ENCODE measurements around the gene FHAD1. TPM values are rescaled to one million over a fixed set of nuclear protein-coding genes. Genes with fewer than 3 reads are reported as not detected.

Gene FHAD1
- total RNA-seq, 1 donor from 2014 or later = not detected

- peaks cover 5% of the 10 kb centered on the region for H3K36me3 Mint-ChIP-seq (ENCODE audit: unreplicated experiment)
- peaks cover 14% of the 10 kb centered on the region for H3K27me3 Mint-ChIP-seq (ENCODE audit: unreplicated experiment)
- no peak overlapping the region for H3K4me3 Mint-ChIP-seq (ENCODE audit: unreplicated experiment)
- no peak overlapping the region for H3K27ac Mint-ChIP-seq (ENCODE audit: unreplicated experiment)
- H3K9me3 Mint-ChIP-seq (ENCODE audit: unreplicated experiment) = peaks cover 2% of the 10 kb centered on the region
- no peak for DNase-seq
- no peak for TF ChIP-seq CTCF (IDR thresholded peaks at IDR 0.05; ENCODE audit: partially characterized antibody, unreplicated experiment)
- peaks cover 30% of the 10 kb centered on the region for H3K4me1 Mint-ChIP-seq (ENCODE audit: low read depth, unreplicated experiment)
These were observed 134.8 kb downstream of the FHAD1 start for GRCh38 chr1:15381805-15382204.

- H3K4me3 Mint-ChIP-seq (ENCODE audit: unreplicated experiment) = no peak overlapping the region
- H3K9me3 Mint-ChIP-seq (ENCODE audit: unreplicated experiment) = peaks cover 2% of the 10 kb centered on the region
- peaks cover 5% of the 10 kb centered on the region for H3K36me3 Mint-ChIP-seq (ENCODE audit: unreplicated experiment)
- no peak for DNase-seq
- H3K27ac Mint-ChIP-seq (ENCODE audit: unreplicated experiment) = no peak overlapping the region
- no peak for TF ChIP-seq CTCF (IDR thresholded peaks at IDR 0.05; ENCODE audit: partially characterized antibody, unreplicated experiment)
- H3K4me1 Mint-ChIP-seq (ENCODE audit: low read depth, unreplicated experiment) = peaks cover 30% of the 10 kb centered on the region
- peaks cover 14% of the 10 kb centered on the region for H3K27me3 Mint-ChIP-seq (ENCODE audit: unreplicated experiment)
These were observed 135.8 kb downstream of the FHAD1 start for GRCh38 chr1:15382601-15383518.

GRCh38 chr1:15383810-15384209 is 136.8 kb downstream of the FHAD1 start:
- Mint-ChIP-seq H3K4me3 (ENCODE audit: unreplicated experiment) (no peak overlapping the region), H3K27ac (ENCODE audit: unreplicated experiment) (no peak overlapping the region), H3K4me1 (ENCODE audit: low read depth, unreplicated experiment) (peaks cover 25% of the 10 kb centered on the region)

GRCh38 chr1:15384301-15384901 is 137.4 kb downstream of the FHAD1 start:
- Mint-ChIP-seq H3K36me3 (ENCODE audit: unreplicated experiment) (peaks cover 5% of the 10 kb centered on the region), H3K27ac (ENCODE audit: unreplicated experiment) (peak overlapping the region; percentile 38), H3K4me3 (ENCODE audit: unreplicated experiment) (peak overlapping the region; percentile 59), H3K9me3 (ENCODE audit: unreplicated experiment) (peaks cover 2% of the 10 kb centered on the region), H3K4me1 (ENCODE audit: low read depth, unreplicated experiment) (peaks cover 24% of the 10 kb centered on the region), H3K27me3 (ENCODE audit: unreplicated experiment) (peaks cover 14% of the 10 kb centered on the region)
- peak; percentile 56 for DNase-seq
- no peak for TF ChIP-seq CTCF (IDR thresholded peaks at IDR 0.05; ENCODE audit: partially characterized antibody, unreplicated experiment)

More at GRCh38 chr1:15383810-15384209, 136.8 kb downstream of the FHAD1 start:
- Mint-ChIP-seq H3K9me3 (ENCODE audit: unreplicated experiment) (peaks cover 2% of the 10 kb centered on the region), H3K36me3 (ENCODE audit: unreplicated experiment) (peaks cover 5% of the 10 kb centered on the region), H3K27me3 (ENCODE audit: unreplicated experiment) (peaks cover 14% of the 10 kb centered on the region)
- no peak for TF ChIP-seq CTCF (IDR thresholded peaks at IDR 0.05; ENCODE audit: partially characterized antibody, unreplicated experiment)
- DNase-seq = no peak

GRCh38 chr1:15385420-15385819 is 138.4 kb downstream of the FHAD1 start:
- peaks cover 14% of the 10 kb centered on the region for H3K27me3 Mint-ChIP-seq (ENCODE audit: unreplicated experiment)
- H3K9me3 Mint-ChIP-seq (ENCODE audit: unreplicated experiment) = peaks cover 2% of the 10 kb centered on the region
- TF ChIP-seq CTCF (IDR thresholded peaks at IDR 0.05; ENCODE audit: partially characterized antibody, unreplicated experiment) = no peak
- no peak for DNase-seq
- peaks cover 19% of the 10 kb centered on the region for H3K4me1 Mint-ChIP-seq (ENCODE audit: low read depth, unreplicated experiment)
- peaks cover 5% of the 10 kb centered on the region for H3K36me3 Mint-ChIP-seq (ENCODE audit: unreplicated experiment)
- H3K27ac Mint-ChIP-seq (ENCODE audit: unreplicated experiment) = no peak overlapping the region
- H3K4me3 Mint-ChIP-seq (ENCODE audit: unreplicated experiment) = no peak overlapping the region

All from glutamatergic neuron (in vitro differentiated cells).